Pulmonary artery endothelial cell (primary cell): ENCODE measurements around the gene SLC6A12. TPM values are rescaled to one million over a fixed set of nuclear protein-coding genes. Genes with fewer than 3 reads are reported as not detected.

Experiments
- DNase-seq: peaks from one replicate; pipeline ENCODE4 v3.0.0-alpha.2; 2011; ENCODE audit warnings: low read depth, low spot score
- total RNA-seq: library from RNA; depleted of rRNA; stranded (reverse); fragments of >200 nt; gene quantifications from 2 replicates; pipeline ENCODE4 v1.2.3, GENCODE V29; 2014

The SLC6A12 gene
- total RNA-seq, 1 donor from 2014 or later = not detected

GRCh38 chr12:164207-164606, 49.8 kb downstream of the SLC6A12 start:
- no peak for DNase-seq

GRCh38 chr12:163406-163986, 50.5 kb downstream of the SLC6A12 start:
- DNase-seq = no peak

- no peak for DNase-seq
These were observed 51.3 kb downstream of the SLC6A12 start for GRCh38 chr12:162467-163307.

- no peak for DNase-seq
These were observed 52.1 kb downstream of the SLC6A12 start for GRCh38 chr12:161823-162222.

DNA sequence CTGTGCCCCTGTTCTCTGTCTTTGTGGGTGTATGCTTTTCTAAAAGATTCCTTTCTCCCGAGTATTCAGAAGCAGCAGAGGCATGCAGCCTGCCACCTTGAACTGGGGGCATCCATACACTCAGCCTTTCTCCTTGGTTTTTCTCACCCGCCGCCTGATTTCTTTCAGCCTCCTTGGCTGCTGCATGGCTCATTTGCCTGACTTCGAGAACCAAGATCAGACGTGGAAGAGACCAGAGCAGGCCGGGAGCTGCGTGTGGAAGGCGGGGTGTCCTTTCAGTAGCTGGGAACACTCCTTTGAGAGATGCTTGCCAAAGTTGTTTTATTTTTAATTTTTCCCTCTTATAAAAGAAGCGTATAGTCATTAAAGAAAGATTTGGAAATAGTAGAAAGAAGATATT, 53.1 kb downstream of the SLC6A12 start:
- DNase-seq = no peak

- DNase-seq = no peak
These were observed 54.7 kb downstream of the SLC6A12 start for GRCh38 chr12:159156-159782.

DNA sequence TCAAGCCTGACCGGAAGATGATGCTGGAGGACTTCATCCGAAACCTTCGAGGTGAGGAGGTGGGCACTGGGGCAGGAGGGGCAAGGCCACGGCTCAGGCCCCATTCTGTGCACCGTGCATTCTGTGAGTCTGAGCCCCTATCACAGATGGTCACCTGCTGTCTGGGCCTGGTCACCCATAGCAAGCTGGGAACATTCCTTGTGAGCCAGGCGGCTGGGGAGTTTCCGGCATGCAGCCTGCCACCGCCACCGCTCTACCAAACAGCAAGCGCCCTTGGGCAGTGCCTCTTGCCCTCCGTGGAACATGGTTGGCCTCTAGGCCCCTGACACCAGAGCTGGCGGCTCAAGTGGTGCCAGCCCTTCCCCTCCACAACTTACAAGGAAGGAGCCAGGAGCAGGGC, 56.3 kb downstream of the SLC6A12 start:
- DNase-seq = no peak

- no peak for DNase-seq
These were observed 57.0 kb downstream of the SLC6A12 start for GRCh38 chr12:156945-157344.

GRCh38 chr12:155646-156045, 58.3 kb downstream of the SLC6A12 start:
- DNase-seq = no peak

DNA sequence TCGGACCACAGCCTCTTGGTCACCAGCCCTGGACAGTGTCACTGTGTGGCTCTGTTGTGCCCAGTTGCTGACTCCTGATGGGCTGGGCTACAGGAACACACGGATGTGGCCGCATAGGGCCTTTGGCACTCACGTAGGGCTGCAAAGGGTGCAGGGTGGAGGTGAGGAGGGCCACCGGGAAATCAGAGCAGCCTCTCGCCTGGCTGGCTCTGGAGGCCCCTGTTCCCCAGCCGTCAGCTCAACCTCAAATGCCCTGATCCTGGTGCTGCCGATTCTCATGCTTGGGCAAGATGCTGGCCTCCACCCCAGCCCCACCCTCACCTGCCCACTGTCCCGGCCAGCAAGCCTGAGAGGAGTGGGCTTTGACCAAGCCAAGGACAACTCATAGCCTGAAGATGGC, 59.0 kb downstream of the SLC6A12 start:
- DNase-seq = no peak

GRCh38 chr12:154058-154457, 59.9 kb downstream of the SLC6A12 start:
- DNase-seq = no peak

GRCh38 chr12:153080-153746, 60.7 kb downstream of the SLC6A12 start:
- no peak for DNase-seq

GRCh38 chr12:152440-152839, 61.5 kb downstream of the SLC6A12 start:
- no peak for DNase-seq

GRCh38 chr12:151579-151978, 62.4 kb downstream of the SLC6A12 start:
- DNase-seq = no peak

GRCh38 chr12:148676-149416, 65.1 kb downstream of the SLC6A12 start:
- DNase-seq = no peak

- no peak for DNase-seq
These were observed 66.7 kb downstream of the SLC6A12 start for GRCh38 chr12:147242-147641.

DNA sequence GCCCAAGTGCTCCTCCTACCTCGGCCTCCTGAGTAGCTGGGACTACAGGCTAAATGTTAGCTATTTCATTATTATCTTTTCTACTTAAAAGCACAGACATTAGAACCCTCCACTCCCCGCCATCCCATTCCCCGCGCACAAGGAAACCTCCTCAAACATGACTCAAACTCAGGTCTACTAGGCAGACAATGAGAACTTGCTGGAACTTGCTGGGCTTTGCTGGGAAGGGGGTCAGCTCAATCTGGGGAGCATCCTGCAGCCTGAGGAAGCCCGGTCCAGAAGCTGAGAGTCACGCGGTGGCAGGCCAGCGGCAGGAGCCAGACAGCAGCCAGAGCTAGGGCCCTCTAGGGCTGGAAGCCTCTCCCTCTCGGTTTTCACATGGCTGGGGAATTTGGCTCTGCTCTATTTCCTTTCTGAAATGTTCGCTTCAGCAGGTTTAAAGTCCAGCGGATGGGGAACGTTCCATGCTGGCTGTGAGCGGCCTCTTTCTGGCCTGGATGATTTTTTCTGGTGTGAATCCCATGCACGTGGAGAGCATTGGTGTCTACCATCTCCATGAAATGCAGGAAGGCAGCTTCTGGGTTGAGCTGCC, 68.5 kb downstream of the SLC6A12 start:
- no peak for DNase-seq

DNA sequence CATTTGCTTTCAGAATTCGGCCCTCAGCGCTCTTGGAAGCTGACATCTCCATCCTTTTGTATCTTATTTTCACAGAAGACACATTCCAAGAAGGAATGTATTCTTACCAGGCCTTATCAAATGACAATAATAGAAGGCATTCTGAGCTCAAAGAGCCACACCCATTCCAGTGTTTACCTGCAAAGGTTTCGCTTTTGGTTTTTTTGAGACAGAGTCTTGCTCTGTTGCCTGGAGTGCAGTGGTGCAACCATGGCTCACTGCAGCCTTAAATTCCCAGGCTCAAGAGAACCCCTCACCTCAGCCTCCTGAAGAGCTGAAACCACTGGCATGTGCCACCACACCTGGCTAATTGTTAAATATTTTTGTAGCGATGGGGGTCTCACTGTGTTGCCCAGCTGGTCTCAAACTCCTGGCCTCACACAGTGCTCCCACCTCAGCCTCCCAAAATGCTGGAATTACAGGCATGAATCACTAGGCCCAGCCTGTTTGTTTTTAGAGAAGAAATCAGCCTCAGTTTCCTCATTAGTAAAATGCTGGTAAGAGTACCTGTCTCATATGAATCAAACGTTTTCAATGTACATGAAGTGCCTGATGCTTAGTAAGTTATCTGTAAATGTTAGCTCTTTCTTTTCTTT, 69.2 kb downstream of the SLC6A12 start:
- DNase-seq = no peak

DNA sequence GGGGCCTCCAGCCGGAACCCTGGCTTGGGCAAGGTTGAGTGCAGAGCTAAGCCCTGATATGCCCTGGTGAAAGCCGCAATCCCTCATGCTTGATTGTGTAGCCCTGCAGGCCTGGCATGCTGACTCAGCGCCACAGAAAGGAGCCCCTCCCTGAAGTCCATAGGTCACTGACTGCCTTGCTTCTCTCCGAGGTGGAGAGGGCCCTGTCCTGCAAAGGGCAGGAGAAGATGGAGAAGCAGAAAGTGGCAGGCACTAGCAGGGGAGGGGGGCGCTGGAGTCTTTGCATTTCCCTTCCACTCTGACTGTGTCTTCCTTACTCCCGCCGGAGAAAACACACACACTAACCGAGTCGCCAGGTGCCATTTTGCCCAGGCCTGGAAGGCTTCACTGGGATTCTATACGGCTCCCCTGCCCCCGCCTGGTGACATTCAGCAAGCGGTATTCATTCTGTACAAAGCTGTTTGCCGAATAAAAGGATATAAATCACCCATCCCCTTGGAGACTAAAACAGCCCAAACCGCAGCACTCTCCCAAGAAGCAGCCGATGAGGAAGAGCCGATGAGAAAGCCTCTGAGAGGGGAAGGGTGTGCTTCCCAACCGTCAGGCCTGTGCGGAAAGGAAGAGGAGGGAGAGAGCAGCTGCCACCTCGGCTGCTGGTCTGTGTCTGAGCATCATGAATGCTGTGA, 69.8 kb downstream of the SLC6A12 start:
- DNase-seq = no peak

DNA sequence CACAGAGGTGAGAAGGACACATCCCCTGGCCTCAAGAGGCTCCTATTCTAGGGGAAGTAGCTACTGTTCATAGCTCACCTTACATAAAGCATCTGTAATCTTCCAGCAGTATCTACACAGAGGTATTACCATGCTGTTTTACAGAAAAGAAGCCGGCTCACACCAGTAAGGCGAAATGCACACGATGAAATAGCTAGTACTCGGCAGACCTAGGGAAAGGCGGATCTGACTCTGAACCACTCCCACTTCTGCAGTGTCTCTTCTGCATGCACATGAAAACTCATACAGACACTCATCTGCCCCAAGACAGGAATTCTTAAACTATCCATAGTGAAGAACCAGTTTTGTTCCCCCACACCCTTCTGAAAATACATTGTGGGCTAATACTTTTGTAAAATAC, 73.8 kb downstream of the SLC6A12 start:
- no peak for DNase-seq
